ENCODE results near the gene IGF2BP2.
"Not testable (repeated sequence)": the region's sequence is repeated elsewhere in the genome, so short reads cannot be mapped to it uniquely, and the experiment has no call there.

Gene IGF2BP2

DNA sequence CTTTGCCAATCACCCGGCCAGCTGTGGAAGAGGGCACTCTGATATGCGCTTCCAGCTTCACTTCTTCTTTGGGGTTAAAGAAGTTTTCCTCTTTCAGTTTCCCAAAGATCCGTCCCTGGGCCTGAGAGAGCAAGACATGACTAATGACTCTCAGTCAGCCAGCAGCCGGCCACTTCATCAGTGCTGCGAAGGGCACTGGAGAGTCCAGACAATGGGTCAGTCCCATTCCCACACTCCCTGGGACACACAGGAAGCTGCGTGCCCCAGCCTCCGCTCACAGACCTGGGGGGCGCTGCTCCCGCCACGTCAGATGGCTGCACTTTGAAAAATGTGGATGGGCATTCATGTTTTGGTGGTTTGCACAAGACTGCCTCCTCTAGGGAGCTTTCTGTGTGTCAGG, 175.4 kb downstream of the IGF2BP2 start:
- H3K4me3 ChIP-seq (ENCODE audit: low read depth, low read length): no peak overlapping the region
- no peak for DNase-seq (ENCODE audit: low read depth)
- TF ChIP-seq CTCF (IDR thresholded peaks at IDR 0.05; ENCODE audit: low read depth, low read length, missing control alignments): no peak

- no peak for DNase-seq (ENCODE audit: low read depth)
- no peak overlapping the region for H3K4me3 ChIP-seq (ENCODE audit: low read depth, low read length)
- TF ChIP-seq CTCF (IDR thresholded peaks at IDR 0.05; ENCODE audit: low read depth, low read length, missing control alignments): no peak
These were observed 176.4 kb downstream of the IGF2BP2 start for GRCh38 chr3:185648396-185648795.

DNA sequence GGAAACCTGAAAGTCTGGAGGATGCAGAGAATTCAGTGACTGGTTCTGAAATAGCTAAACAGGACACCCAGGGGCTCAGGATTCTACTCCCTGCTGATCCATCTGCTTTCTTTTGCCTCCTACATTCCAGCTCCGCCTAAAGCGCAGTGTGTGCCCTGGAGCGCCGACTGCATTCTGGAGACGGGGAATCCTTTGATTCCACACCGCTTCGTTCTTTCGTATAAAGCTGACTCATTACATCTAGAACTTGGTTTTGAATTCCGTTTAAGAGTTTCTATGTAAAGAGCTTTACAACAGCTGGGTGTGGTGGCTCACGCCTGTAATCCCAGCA, 177.0 kb downstream of the IGF2BP2 start:
- H3K4me3 ChIP-seq (ENCODE audit: low read depth, low read length): no peak overlapping the region
- no peak for TF ChIP-seq CTCF (IDR thresholded peaks at IDR 0.05; ENCODE audit: low read depth, low read length, missing control alignments)
- DNase-seq (ENCODE audit: low read depth): no peak

DNA sequence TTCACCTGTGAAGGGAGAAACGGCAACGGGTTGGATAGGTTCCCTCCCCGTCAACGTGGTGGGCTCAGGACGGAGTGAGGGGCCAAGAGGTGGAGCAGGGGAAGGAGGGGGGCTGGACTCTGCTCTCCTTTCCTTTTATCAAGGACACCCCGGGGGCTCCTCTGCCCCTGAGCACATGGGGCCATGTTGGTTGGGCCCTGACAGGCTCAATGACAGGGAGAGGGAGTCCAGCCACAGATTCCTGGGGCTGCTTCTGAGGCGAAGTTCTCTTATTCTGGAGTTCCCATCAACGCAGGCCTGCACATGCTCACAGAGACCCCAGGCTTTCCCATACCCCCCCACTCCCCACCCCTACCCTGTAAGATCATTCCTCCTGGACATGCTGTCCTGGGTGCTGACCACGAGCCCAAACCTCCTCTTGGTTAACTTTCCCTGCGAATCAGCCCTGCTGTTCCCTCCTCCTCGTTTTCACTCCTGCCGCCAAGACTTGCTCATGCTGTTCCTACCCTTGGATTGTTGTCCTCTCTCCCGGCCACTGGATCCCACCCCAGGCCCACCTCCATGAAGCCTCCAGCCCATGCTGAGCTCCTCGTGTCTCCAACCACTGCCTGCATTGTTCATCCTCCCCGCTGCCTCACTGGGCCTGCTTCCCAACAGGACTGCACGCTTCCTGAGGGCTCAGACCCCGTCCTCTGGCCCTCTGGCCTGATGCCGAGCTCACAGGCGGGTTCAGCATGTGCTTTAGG, 177.5 kb downstream of the IGF2BP2 start:
- H3K4me3 ChIP-seq (ENCODE audit: low read depth, low read length): no peak overlapping the region
- no peak for DNase-seq (ENCODE audit: low read depth)
- TF ChIP-seq CTCF (IDR thresholded peaks at IDR 0.05; ENCODE audit: low read depth, low read length, missing control alignments): no peak

- no peak for TF ChIP-seq CTCF (IDR thresholded peaks at IDR 0.05; ENCODE audit: low read depth, low read length, missing control alignments)
- DNase-seq (ENCODE audit: low read depth): no peak
- H3K4me3 ChIP-seq (ENCODE audit: low read depth, low read length): no peak overlapping the region
These were observed 178.3 kb downstream of the IGF2BP2 start for GRCh38 chr3:185646382-185647133.

DNA sequence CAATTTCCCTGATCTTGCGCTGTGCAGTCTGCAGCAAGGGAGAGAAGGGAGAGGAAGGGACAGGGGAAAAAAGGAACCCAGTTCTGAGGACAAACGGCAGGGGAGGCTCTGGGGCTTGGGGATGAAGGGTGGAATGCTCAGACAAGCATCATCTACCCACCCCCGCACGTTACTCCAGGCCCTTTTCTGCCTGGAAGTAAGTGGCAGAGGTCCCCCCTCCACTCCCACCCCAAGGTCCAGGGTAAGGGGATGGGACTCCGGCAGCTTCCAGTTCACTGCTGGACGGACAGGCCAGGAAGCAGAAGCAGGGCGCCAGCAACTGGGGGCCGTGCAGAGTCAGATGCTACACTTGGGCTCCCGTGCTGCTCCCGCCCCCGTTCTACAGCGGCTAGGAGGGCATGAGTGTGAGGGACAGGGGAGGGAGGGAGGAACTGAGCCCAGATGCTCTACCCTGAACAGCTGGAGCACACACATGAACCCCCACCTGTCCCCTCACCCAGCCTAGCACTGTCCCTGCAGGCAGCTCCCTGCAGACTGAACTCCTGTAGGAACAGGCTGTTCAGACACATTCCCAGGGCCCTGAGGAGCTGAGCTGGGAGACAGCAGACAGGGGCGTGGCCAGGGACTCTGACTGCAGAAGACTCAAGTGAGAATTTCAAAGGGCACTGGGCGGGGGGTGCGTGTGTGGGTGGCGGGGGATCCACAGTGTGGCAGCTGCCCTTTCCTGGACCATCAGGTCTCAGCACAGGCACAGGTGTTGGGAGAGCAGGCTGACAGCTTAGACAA, 179.1 kb downstream of the IGF2BP2 start:
- no peak overlapping the region for H3K4me3 ChIP-seq (ENCODE audit: low read depth, low read length)
- TF ChIP-seq CTCF (IDR thresholded peaks at IDR 0.05; ENCODE audit: low read depth, low read length, missing control alignments): no peak
- no peak for DNase-seq (ENCODE audit: low read depth)

DNA sequence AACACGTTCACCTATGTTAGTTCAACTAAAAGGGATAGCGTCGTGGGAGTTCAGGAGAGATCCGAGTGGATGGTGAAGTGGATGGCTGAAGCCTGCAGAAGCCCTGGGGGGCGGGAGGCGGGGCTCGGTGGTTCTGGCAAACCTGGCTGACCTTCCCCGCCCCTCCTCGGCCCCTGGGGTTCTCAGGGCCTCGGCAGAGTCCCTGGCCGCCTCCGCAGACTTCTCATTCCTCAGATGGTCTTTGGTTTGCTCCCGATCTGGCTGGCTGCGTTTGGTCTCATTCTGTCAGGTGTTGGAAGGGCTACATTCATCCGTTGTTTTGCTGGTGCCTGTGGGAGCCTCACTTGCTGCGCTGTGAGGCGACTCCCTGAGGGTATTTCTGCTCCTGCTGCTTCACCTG, 179.7 kb downstream of the IGF2BP2 start:
- not testable (repeated sequence) for H3K4me3 ChIP-seq (ENCODE audit: low read depth, low read length); DNase-seq (ENCODE audit: low read depth)
